Colon (tissue), 2 donors: ENCODE results near the gene SERTM1.

Experiments
- FAIRE-seq: peaks from 2 replicates; lab custom pipeline; 2012; peaks lifted over from hg19 to GRCh38; lab: Jason Lieb, UNC
- donor health status: control.
- donor health status: control.

Gene SERTM1

DNA sequence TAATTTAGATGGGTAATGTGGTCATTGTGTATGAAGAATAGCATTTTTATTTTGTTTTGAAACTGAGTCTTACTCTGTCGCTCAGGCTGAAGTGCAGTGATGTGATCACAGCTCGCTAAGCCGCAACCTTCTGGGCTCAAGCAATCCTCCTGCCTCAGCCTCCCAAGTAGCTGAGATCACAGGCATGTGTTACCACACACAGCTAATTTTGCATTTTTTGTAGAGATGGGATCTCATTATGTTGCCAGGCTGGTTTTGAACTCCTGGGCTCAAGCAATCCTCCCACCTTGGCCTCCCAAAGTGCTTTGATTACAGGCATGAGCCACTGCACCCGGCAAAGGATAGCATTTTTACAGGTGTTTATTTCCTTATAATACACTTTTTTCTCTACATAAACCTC lies 36.6 kb downstream of the SERTM1 start:
- FAIRE-seq = no peak

DNA sequence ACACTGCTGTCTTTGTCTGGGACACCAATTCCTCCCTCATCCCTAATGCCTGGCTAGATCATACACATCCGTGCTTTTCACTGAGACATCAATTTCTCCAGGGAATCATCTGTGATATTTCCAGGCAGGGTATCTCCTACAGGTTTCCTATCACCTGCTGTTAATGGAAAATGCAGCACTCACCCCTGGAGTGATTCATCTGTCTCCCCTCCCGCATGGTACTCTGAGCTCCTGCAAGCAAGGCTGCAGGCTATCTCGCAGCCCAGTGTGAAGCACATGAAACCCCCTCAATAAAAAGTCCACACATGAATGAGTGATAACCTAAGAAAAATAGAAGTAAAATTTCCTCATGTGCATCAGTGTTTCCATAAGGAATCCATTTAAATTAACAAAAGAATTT lies 38.5 kb downstream of the SERTM1 start:
- FAIRE-seq = no peak

DNA sequence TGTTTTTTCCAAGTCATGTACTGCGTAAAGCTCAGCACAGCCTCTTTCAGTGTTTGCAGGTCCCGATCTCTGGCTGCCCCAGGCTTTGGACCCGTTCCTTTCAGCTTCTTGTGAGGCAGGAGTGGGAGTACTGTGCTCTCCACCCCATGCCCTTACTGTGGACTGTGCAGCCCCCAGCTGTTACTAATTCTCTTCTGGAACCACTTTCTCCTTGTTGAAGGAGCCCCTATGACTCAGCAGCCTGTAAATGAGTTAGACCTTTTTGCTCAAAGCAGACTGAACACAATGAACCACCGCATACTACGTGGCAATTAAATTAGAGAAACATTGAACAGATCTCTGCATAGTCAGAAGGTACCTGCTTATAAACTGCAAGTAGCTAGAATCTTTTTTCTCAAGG lies 39.0 kb downstream of the SERTM1 start:
- FAIRE-seq = no peak

DNA sequence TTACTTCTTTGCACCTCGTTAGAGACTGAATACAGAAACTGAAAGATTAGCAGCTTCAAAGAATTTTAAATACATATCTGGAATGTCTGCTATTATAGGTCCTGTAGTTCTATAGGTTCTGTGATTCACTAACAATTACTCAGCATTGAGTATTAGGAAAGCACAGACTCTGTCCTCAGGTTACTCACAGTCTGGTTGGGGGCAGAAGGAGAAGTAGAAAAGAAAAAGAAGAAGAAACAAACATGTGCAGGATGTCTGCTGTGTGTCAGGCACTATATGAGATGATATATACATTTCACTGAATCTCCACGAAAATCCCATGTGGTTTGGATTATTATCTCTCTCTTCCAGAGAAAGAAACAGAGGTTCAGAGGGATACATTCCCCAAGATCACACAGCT lies 40.1 kb downstream of the SERTM1 start:
- FAIRE-seq = no peak

DNA sequence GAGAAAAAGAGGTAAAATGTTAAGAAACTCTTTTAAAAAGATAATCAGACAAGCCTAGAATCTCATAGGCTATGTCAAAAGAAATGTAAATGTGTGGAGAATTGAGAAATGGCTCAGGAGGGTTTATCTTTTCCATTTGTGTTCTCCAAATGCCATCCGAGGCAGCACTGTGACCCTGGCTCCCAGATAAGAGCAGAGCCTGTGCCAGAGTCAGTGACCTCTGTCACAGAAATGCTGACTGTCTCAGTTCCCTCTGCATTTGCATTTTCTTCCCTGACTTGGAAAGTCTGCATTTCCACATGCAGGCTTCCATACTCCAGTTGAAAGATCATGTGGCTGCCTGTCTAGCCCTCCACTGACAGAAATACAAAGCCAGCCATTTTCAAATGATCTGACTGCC lies 42.0 kb downstream of the SERTM1 start:
- FAIRE-seq = no peak

DNA sequence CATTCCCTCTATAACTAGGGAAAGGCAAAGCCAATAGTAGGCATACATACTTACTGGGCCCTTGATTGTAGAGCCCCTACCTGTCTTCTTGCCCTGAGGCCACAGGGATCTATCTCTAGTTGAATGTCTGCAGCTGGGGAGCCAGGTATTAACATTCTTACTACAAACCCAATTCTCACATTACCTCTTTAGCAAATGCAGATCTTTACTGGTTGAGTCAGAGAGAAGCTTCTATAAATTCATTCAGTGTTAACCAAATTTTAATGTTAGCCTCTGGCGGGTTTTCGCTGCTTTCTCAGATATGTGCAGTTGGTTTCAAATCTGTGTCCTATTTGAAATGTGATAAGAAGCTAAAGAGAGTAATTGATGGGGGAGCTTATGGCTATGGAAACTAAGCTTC lies 43.2 kb downstream of the SERTM1 start:
- no peak for FAIRE-seq

DNA sequence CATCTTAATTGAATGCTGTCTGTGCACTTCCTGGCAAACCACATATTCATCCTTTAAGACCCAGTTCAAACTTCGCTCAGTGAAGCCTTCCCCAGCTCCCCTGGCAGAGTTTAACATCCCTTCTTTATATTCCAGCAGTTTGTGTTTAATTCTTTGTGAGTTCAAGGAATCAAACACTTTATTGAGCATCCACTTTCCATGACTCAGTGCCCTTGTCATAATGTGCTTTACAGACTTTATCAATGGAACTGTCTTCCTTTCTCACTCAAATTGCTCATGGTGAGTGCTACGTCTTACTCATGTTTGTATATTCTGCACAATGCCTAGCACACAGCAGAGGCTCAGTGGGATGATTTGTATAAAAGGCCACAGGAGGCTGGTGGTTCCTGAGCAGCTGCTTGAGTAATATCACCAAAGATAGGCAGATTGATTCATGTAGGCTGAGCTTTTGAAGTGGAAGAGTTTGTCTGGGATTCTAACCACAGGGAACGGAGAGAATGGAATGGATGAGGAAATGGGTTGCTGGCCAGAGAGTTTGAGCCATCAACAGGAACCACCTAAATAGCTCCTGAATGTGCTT lies 44.2 kb downstream of the SERTM1 start:
- FAIRE-seq = no peak

DNA sequence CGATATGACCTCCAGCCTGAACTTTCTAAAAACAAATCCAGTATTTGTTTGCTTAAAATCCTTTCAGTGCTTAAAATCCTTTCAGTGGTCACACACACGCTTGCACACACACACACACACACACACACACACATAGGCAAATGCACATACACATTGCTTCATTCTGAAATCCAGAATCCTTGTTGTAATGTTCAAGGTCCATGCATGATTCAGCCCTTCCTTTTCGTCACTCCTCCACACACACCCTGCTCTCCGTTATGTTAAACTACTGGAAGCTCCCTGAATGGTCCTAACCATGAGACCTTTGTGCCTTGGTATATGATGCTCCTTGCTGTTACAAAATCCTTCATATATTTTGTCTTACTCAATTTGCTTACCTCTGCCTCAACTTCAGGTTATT lies 44.9 kb downstream of the SERTM1 start:
- FAIRE-seq = no peak

DNA sequence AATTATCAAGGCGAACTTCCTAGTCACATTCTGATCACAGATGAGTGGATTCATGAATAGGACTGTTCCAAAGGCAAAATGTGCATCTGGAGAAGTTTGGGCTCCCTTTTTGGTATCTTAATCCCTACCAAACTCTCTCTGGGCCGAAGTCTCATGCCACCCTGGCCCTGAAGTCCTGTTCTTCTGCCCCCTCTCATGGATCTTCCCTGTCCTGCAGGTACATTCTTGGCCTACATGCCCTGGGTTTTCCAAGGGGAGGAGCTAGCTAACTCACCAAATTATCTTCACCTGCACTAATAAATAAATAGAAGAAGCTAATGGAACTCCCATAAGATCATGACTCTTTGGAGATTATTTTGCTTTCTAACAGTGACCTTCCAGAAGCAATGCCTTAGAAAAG lies 50.3 kb downstream of the SERTM1 start:
- FAIRE-seq = no peak

DNA sequence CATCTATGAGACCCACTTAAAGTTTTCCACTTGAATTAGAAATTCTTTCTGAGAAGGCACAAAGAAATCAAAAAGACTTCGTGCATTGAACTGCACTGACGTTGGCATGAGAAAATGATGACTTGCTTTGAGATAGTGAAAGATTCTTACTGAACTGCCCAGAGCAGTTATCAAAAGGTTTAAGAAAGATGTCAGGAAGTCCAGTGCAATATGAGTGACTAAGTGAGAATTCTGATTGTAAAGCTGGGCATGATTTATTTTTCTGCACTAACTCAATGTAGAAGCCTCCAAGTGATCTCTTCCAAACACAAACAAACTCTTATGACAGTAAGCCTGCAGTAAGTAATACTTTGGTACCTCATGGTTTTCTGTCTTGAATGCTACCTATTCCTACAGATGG lies 52.1 kb downstream of the SERTM1 start:
- FAIRE-seq = no peak

DNA sequence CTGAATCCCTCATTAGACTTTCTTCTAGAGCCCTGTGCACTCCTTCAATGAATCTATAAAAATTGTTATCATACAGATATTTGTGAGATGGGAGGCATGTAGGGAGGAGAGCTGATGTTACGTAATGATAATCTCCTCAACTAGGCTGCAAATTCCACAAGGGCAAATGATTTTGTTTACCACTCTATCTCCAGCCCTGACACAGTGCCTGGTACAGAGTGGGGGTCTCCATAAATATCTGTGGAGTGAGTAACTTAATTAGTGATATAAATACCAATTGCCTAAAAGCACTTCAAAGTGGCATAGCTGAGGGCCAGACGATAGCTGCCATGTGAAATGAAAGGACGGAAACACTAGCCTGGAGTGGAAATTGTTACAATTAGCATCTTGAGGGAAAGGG lies 54.2 kb downstream of the SERTM1 start:
- FAIRE-seq = no peak

DNA sequence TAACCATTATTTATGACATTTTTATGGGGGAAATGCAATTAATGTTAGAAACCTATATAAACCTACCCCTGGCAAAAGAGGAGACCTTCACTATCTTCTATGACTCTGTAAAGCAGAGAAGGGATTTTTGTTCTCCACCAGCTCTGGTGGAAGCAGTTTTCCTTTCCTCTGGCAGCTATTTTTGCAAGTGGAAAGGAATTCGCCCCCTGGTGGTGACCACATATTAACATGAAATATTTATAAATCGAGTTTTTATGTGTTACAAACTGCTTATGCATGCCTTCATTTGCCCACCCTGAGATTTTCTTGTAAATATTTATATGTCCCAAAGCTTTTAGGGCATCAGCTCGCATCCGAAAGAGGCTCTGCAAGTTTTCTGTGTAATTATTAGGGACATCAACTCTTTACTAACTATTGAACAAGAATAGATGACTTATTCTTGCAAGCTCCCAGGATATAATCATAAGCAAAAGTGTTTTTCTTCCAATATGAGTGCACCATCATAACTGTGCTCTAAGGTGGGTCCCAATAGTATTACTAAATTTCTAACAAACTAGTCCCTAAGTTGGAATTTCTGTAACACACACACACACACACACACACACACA lies 62.4 kb downstream of the SERTM1 start:
- FAIRE-seq = no peak

DNA sequence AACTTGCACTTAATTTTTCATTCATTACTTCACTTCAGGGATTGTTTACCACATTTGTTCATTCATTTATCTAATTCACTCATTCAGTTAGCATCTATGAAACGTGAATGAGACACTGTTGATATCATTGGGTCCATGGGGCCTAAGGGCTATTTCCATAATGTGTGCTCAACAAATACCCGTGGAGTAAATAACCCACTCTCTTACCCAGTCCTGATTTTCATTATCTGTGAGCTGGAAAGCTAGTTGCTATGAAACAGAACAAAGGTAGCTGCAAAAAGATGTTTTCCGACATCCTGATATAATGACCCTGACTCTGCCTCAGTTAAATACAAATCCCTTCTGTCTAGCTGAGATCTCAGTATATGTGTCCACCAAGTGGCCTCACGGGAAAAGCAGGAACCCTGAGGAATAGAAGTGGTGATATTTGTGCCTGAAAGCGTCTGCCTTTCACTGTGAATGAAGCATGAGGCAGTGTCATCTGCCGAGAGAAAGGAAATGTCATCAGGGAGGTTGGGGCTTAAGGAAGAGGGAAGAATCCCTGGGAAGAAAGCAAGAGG lies 63.8 kb downstream of the SERTM1 start:
- FAIRE-seq = no peak

DNA sequence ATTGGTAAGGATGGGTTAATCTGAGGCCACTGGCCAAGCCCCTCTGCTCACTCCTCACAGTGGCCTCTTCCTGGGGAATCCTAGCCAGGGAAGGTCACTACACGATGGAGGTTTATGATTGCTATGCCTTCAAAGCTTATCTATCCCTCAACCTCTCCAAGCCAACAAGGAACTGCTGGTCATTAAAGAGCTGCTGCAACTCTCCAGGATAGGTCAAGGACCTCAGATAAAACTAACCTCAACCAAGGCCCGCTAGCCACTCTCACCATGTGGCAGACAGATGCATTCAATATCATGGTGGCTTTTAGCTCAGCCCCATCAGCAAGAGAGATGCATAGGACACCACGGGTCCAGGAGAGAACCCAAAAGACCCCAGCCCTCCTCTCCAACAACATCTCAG lies 71.6 kb downstream of the SERTM1 start:
- FAIRE-seq = no peak

DNA sequence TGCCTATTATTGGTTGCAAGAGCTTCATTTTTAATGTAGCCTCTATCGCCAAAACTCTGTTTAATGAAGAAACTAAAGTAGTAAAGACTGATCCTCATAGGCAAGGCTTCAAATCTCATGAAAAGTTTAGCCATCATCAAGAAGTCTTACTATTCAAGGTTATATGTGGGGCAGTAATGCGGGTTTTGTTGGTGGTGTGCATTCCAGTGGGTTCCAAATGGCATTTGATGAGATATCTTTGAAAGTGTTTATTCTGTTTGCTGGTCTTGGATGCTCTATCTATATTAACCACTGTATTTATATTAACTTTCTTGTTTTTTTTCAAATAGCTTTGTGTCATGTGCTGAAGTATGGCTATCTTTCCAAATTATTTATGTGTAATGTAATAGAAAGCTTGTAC lies 72.2 kb downstream of the SERTM1 start:
- no peak for FAIRE-seq
